ENCODE results near the gene MYO9B. TPM values are rescaled to one million over a fixed set of nuclear protein-coding genes. Genes with fewer than 3 reads are reported as not detected.
"Not testable (repeated sequence)": the region's sequence is repeated elsewhere in the genome, so short reads cannot be mapped to it uniquely, and the experiment has no call there.

MYO9B gene
- total RNA-seq, 2 experiments from 2014 or later: 73.1 to 78.6 TPM

DNA sequence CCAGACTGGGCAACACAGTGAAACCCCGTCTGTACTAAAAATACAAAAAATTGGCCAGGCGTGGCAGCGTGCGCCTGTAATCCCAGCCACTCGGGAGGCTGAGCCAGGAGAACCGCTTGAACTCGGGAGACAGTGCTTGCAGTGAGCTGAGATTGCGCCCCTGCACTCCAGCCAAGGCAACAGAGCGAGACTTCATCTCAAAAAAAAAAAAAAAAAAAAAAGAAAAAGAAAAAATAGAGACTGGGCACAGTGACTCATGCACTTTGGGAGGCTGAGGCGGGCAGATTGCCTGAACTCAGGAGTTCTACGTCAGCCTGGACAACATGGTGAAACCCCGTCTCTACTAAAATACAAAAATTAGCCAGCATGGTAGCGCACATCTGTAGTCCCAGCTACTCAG lies 69.2 kb downstream of the MYO9B start:
- H3K9me3 Mint-ChIP-seq; intact Hi-C loops (cut with micrococcal nuclease); H3K27me3 Mint-ChIP-seq (ENCODE audit: low read depth); H3K36me3 Mint-ChIP-seq (ENCODE audit: low read depth); DNase-seq; H3K4me1 Mint-ChIP-seq (ENCODE audit: low read depth); H3K4me3 Mint-ChIP-seq; H3K27ac Mint-ChIP-seq: not testable (repeated sequence)
- CTCF ChIA-PET: interaction anchor here (0.7 kb wide), 1 partner anchor 14 kb away, joined by 3 read pairs; no protein-coding TSS in a partner anchor

DNA sequence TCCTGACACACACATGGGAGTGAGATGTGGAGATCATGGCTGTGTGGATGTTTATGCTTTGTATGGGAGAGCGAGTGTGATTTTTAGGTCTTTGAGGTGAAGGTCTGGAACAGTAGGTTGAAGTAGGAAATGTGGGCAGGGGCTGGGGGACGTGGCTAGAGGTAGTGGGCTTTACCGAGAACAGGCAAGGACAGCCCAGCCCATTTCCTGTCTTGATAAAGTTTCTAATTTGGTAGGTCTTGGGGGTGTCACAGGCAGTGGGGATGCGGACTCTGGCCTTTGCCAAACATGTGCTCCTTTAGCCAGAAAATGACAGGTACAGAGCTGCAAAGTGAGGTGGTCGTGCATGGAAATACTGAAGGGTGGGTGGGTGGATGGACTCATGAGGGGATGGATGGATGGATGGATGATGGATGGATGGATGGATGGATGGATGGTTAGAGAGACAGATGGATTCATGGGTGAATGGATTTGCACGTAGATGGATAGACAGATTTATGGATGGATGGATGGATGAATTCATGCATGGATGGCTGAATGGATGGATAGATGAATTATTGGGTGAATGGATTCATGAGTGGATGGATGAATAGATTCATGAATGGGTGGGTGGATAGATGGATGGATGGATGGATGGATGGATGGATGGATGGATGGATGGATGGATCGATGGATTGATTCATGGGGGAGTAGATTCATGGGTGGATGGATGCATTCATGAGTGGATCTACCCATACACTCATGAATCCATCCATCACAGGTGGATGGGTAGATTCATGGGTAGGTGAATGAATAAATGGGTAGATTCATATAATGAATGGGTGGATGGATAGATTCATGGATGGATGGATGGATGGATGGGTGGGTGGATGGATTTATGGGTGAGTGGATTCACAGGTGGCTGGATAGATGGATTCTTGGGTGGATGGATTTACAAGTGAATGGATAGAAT lies 70.2 kb downstream of the MYO9B start:
- Mint-ChIP-seq H3K27ac (no peak overlapping the region), H3K4me3 (no peak overlapping the region), H3K36me3 (ENCODE audit: low read depth) (peaks cover 3% of the 10 kb centered on the region), H3K4me1 (ENCODE audit: low read depth) (no peaks in the 10 kb centered on the region), H3K9me3 (no peaks in the 10 kb centered on the region), H3K27me3 (ENCODE audit: low read depth) (no peaks in the 10 kb centered on the region)
- CTCF ChIA-PET: no interaction called here
- intact Hi-C loops (cut with micrococcal nuclease): no loop called here
- no peak for DNase-seq

DNA sequence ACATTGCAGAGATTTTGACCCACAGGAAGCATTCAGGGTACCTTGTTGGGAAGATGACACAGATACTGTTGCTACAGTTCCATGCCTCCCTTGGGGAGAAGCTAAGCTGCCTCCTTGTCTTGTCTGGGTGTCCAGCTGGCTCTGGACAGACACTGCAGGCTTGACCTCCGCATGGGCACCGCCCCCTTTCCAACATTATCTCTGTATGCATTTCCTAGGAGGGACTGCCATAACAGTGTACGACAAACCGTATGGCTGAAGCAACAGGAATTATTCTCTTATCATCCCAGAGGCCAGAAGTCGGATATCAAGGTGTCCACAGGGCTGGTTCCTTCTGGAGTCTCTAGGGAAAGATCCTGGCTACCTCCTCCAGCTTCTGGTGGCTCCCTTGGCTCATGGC lies 72.6 kb downstream of the MYO9B start:
- no peak for DNase-seq
- no peaks in the 10 kb centered on the region for H3K27me3 Mint-ChIP-seq (ENCODE audit: low read depth)
- intact Hi-C loops (cut with micrococcal nuclease): no loop called here
- H3K4me3 Mint-ChIP-seq: no peak overlapping the region
- no peaks in the 10 kb centered on the region for H3K4me1 Mint-ChIP-seq (ENCODE audit: low read depth)
- H3K36me3 Mint-ChIP-seq (ENCODE audit: low read depth): peaks cover 14% of the 10 kb centered on the region
- CTCF ChIA-PET: no interaction called here
- no peak overlapping the region for H3K27ac Mint-ChIP-seq
- no peaks in the 10 kb centered on the region for H3K9me3 Mint-ChIP-seq

DNA sequence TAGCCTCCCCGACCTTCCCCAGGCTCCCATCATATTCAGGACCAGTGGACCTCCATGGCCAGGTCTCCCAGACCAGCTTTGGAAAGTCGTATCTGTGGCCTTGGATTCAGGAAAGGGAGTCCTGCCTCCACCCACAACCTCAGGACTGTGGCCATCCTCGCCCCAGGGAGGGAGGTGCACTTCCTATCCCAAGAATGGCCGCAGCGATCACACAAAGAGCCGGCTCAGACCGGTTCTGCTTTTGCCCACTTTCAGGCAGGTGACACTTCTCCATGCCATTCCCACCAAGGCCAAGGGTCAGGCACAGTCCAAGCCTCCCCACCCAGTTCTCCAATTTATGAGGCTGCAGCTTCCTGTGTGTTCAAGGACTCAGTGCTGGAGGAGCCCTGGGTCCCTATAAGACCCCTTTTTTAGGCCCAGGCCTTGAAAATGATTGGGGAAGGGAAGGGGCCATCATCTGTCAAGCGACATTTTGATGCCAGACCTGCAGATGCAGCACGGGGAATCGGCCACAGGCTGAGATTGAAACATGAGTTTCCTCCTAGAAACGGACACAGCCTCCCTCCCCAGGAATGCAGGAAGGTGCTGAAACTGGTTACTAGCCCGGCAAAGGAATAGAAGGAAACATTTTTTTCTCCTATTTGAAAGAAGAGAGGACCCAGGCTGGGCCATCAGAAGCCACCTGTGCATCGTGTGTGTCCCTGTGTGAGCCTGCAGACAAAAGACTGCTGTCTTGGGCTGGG lies 74.0 kb downstream of the MYO9B start:
- intact Hi-C loops (cut with micrococcal nuclease): no loop called here
- CTCF ChIA-PET: interaction anchor here (0.8 kb wide), 1 partner anchor 10 kb away, joined by 3 read pairs; no protein-coding TSS in a partner anchor
- no peaks in the 10 kb centered on the region for H3K9me3 Mint-ChIP-seq
- peaks cover 18% of the 10 kb centered on the region for H3K36me3 Mint-ChIP-seq (ENCODE audit: low read depth)
- H3K27me3 Mint-ChIP-seq (ENCODE audit: low read depth): no peaks in the 10 kb centered on the region
- no peak overlapping the region for H3K4me3 Mint-ChIP-seq
- H3K4me1 Mint-ChIP-seq (ENCODE audit: low read depth): no peaks in the 10 kb centered on the region
- no peak for DNase-seq
- no peak overlapping the region for H3K27ac Mint-ChIP-seq

DNA sequence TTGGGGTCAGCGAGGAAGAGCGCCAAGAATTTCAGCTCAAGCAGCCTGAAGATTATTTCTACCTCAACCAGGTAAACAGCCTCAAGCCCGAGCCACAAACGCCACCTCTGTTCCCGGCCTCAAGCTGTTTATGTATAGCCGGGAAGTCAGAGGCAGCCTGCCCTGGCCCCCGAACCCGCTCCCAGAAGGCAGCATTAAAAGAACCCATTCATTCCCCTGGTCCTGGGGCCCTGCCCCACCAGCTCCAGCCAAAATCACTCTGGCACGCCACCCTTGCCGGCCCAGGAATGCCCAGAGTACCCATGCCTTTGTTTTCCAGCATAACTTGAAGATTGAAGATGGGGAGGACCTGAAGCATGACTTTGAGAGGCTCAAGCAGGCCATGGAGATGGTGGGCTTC lies 78.4 kb downstream of the MYO9B start:
- intact Hi-C loops (cut with micrococcal nuclease): no loop called here
- no peak overlapping the region for H3K27ac Mint-ChIP-seq
- no peak overlapping the region for H3K4me3 Mint-ChIP-seq
- no peak for DNase-seq
- H3K9me3 Mint-ChIP-seq: no peaks in the 10 kb centered on the region
- no peaks in the 10 kb centered on the region for H3K4me1 Mint-ChIP-seq (ENCODE audit: low read depth)
- peaks cover 17% of the 10 kb centered on the region for H3K36me3 Mint-ChIP-seq (ENCODE audit: low read depth)
- no peaks in the 10 kb centered on the region for H3K27me3 Mint-ChIP-seq (ENCODE audit: low read depth)
- CTCF ChIA-PET: interaction anchor here (1.3 kb wide), 1 partner anchor 85 kb away, joined by 4 read pairs; no protein-coding TSS in a partner anchor

DNA sequence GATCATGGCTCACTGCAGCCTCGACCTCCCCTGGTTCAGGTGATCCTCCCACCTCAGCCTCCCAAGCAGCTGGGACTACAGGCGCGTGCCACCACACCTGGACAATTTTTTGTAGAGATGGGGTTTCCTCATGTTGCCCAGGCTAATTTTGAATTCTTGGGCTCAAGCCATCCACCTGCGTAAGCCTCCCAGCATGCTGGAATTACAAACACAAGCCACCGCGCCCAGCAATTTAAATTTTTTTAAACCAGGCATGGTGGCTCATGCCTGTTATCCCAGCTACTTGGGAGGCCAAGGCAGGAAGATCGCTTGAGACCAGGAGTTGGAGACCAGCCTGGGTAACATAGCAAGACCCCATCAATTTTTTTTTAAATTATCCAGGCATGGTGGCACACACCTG lies 79.7 kb downstream of the MYO9B start:
- CTCF ChIA-PET: interaction anchor here (0.7 kb wide), 1 partner anchor 179 kb away, joined by 3 read pairs; no protein-coding TSS in a partner anchor
- Mint-ChIP-seq H3K36me3 (ENCODE audit: low read depth) (peaks cover 23% of the 10 kb centered on the region), H3K27ac (no peak overlapping the region), H3K27me3 (ENCODE audit: low read depth) (no peaks in the 10 kb centered on the region), H3K4me3 (no peak overlapping the region), H3K9me3 (no peaks in the 10 kb centered on the region), H3K4me1 (ENCODE audit: low read depth) (no peaks in the 10 kb centered on the region)
- DNase-seq: no peak
- intact Hi-C loops (cut with micrococcal nuclease): no loop called here

DNA sequence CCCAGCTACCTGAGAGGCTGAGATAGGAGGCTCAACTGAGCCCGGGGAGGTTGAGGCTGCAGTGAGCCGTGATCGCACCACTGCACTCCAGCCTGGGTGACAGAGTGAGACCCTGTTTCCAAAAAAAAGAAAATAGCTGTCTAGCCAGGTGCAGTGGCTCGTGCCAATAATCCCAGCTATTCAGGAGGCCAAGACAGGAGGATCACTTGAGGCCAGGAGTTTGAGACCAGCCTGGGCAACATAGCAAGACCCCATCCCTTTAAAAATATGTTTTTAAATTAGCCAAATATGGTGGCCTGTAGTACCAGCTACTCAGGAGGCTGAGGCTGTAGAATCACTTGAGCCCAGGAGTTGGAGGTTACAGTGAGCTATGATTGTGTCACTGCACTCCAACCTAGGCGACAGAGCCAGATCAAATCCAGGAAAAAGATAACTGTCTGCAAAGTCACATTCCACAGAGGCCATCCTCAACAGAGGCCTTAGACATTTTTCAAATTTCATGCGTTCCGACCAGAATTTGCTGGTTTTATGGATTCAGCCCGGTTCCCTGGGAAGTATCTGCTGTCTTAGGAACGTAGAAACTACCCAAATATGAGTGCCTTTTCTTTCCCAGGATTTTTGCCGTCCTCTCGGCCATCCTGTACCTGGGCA lies 80.8 kb downstream of the MYO9B start:
- CTCF ChIA-PET: no interaction called here
- DNase-seq: no peak
- Mint-ChIP-seq H3K27me3 (ENCODE audit: low read depth) (no peaks in the 10 kb centered on the region), H3K9me3 (no peaks in the 10 kb centered on the region), H3K4me1 (ENCODE audit: low read depth) (no peaks in the 10 kb centered on the region), H3K27ac (no peak overlapping the region), H3K4me3 (no peak overlapping the region), H3K36me3 (ENCODE audit: low read depth) (peaks cover 22% of the 10 kb centered on the region)
- intact Hi-C loops (cut with micrococcal nuclease): no loop called here

DNA sequence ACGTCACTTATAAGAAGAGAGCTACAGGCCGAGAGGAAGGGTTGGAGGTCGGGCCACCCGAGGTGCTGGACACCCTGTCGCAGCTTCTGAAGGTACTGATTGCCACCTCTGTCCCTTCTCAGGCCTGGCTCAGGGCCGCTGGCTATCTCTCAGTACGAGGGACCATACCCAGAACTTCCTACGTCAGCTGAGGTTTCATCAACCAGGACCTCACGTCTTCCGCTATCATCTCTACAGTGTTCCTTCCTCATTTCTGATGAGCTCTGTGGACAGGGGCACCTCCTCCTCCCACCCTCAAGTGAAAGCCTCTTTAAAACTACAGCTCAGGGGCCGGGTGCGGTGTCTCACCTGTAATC lies 81.3 kb downstream of the MYO9B start:
- CTCF ChIA-PET: no interaction called here
- no peak overlapping the region for H3K4me3 Mint-ChIP-seq
- no peaks in the 10 kb centered on the region for H3K9me3 Mint-ChIP-seq
- intact Hi-C loops (cut with micrococcal nuclease): no loop called here
- DNase-seq: no peak
- H3K36me3 Mint-ChIP-seq (ENCODE audit: low read depth): peaks cover 20% of the 10 kb centered on the region
- no peaks in the 10 kb centered on the region for H3K27me3 Mint-ChIP-seq (ENCODE audit: low read depth)
- no peaks in the 10 kb centered on the region for H3K4me1 Mint-ChIP-seq (ENCODE audit: low read depth)
- H3K27ac Mint-ChIP-seq: no peak overlapping the region

DNA sequence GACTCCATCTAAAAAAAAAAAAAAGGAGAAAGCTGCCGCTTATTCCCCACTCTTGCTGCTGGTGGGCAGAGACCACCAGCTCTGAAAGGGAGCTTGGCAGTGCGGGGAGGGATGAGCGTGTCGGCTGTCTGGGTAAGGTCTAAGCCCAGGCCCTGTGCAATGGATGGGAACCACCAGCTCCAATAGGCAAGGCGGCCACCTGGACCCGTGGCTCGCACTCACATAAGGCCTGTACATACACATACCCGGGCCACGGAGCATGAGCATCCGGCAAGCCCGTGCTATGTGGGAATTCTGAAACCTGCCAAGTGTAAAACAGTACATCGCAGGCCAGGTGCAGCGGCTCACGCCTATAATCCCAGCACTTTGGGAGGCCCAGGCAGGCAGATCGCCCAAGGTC lies 83.0 kb downstream of the MYO9B start:
- no peak overlapping the region for H3K4me3 Mint-ChIP-seq
- DNase-seq: no peak
- no peaks in the 10 kb centered on the region for H3K27me3 Mint-ChIP-seq (ENCODE audit: low read depth)
- peaks cover 1% of the 10 kb centered on the region for H3K9me3 Mint-ChIP-seq
- H3K36me3 Mint-ChIP-seq (ENCODE audit: low read depth): peaks cover 29% of the 10 kb centered on the region
- intact Hi-C loops (cut with micrococcal nuclease): no loop called here
- H3K27ac Mint-ChIP-seq: no peak overlapping the region
- CTCF ChIA-PET: interaction anchor here (1.2 kb wide), 1 partner anchor 47 kb away, joined by 3 read pairs; no protein-coding TSS in a partner anchor
- H3K4me1 Mint-ChIP-seq (ENCODE audit: low read depth): no peaks in the 10 kb centered on the region

DNA sequence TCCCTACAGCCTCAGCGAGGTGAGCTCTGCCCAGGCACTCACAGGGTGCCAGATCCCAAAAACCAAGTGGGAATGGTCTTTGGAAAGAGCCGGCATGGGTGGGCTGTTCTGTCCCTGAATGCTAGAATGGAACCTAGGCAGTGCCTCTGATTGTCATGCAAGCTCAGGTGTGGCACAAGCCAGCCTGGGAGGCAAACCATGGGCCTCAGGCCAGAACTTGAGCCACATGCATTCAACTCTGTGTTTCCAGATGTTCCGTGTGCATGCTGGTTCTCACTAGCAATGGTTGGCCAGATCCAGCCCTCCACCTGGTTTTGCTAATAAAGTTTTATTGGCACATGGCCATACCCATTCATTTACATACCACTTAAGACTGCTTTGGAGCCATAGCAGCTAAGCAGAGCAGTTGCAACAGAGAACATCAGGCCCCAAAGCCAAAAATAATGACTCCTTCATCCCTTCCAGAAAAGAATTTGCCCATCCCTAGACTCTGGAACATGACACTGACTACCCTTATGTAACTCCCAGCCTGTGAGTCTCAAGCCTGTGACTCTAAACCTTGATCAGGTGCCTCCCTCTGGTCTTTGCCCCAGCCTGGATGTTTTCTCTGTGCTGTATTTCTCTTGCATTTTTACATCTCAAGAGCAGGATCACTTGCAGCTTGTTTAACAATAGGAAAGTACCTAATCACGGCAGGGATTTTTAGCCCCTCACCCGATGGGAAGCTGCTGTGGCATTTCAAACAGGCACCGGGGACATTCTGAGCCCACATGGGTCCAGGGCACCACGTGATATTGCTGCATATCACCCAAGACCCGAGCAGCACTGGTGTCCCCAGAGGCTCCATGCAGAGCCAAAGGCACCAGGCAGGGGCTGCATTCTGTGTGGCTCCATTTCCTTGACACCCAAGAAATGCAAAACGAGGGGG lies 84.2 kb downstream of the MYO9B start:
- Mint-ChIP-seq H3K4me1 (ENCODE audit: low read depth) (no peaks in the 10 kb centered on the region), H3K27me3 (ENCODE audit: low read depth) (no peaks in the 10 kb centered on the region), H3K9me3 (peaks cover 3% of the 10 kb centered on the region), H3K36me3 (ENCODE audit: low read depth) (peaks cover 37% of the 10 kb centered on the region), H3K27ac (no peak overlapping the region), H3K4me3 (no peak overlapping the region)
- intact Hi-C loops (cut with micrococcal nuclease): no loop called here
- DNase-seq: no peak
- CTCF ChIA-PET: interaction anchor here (0.6 kb wide), 1 partner anchor 587 kb away, joined by 4 read pairs; no protein-coding TSS in a partner anchor

DNA sequence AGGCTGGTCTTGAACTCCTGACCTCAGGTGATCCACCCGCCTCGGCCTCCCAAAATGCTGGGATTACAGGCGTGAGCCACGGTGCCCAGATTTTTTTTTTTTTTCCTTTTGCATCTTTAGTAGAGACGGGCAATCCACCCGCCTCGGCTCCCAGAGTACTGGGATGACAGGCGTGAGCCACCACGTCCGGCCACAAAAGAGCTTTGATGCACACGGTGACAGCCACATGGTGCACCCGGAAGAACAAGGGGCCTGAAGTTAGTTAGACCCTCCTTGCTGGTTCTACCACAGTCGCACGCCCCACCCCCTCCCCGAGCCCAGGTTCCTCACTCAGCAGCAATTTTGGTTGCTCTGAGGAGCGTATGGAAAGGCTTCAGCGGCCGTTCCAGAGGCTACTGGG lies 85.3 kb downstream of the MYO9B start:
- intact Hi-C loops (cut with micrococcal nuclease): no loop called here
- peaks cover 40% of the 10 kb centered on the region for H3K36me3 Mint-ChIP-seq (ENCODE audit: low read depth)
- no peaks in the 10 kb centered on the region for H3K4me1 Mint-ChIP-seq (ENCODE audit: low read depth)
- no peak for DNase-seq
- H3K9me3 Mint-ChIP-seq: peaks cover 3% of the 10 kb centered on the region
- H3K27me3 Mint-ChIP-seq (ENCODE audit: low read depth): no peaks in the 10 kb centered on the region
- H3K4me3 Mint-ChIP-seq: no peak overlapping the region
- no peak overlapping the region for H3K27ac Mint-ChIP-seq
- CTCF ChIA-PET: no interaction called here
